ENCODE results near the gene EXOC4.

Gene EXOC4

DNA sequence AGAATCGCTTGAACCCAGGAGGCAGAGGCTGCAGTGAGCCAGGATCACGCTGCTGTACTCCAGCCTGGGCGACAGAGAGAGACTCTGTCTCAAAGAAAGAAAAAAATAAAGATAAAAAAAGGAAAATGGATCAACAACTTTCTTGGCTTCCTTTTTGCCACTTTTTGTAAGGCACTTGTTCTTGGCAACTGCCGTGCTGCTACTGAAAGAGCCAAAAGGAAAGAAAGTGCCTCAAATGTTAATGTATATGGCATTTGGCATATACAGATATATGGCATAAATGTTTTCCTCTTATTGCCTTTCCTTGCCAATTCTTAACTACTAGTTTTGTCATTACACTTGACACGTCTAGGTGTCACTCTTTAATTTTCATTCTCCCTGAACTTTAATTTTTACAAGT lies 480.5 kb downstream of the EXOC4 start:
- DNase-seq = no peak

- DNase-seq = no peak
Observed at GRCh38 chr7:133735222-133735621, 482.3 kb downstream of the EXOC4 start.

- DNase-seq = no peak
Observed at GRCh38 chr7:133739817-133740216, 486.9 kb downstream of the EXOC4 start.

DNA sequence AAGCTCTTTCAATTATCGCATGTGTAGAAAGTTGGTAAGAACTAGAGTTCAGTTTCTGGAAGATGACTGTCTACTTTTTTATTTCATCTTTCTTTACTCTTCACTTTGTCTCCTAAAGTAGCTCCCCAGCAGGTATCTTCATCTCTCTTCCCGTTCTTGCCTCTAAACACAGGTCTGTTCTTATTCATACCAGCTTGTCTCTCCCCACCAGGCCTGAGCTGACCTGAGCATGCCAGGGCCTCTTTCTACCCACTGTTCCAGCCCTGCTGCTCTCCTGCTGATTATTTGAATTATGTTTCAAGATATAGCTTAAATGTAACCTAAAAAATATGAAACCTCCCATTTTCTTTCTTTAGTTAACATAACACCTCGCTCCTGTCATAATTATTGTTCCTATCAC lies 488.2 kb downstream of the EXOC4 start:
- DNase-seq = no peak

DNA sequence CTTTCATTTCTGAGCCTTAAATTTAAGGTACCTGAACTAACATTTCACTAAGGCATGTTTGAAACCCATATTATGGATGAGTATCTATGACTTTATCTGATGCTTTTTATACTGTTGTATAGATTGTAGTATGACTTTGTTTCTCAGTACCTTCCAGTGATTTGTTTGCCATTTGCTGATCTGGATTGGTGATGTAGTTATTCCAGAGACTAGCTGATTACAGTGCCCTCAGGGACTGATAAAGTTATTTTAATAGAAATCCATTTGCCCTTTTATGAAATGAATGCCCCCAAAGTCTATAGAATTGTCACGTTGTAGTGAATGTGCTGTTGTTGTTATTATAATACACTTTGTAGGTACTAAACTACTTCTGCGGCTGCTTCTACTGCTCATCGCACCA lies 488.8 kb downstream of the EXOC4 start:
- DNase-seq = no peak

- DNase-seq = no peak
Observed at GRCh38 chr7:133742709-133743538, 490.0 kb downstream of the EXOC4 start.

DNA sequence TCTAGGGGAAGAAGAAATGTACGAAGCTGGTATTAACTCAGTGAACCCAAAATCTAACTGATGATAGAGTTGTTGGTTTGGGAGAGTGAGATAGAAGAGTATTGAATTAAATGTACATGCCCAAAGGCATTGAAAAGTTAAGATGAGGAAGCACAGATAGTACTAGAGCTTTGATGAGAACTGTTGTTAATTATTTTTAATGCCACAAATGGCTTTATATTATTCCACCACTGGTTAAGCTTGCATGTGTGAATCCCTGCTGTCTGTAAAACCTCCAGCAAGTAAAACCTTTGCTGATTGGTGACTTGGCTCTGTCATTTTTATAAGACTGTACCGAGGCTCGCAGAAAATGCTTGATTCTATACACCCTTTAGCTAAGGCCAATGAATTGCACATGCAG lies 491.6 kb downstream of the EXOC4 start:
- no peak for DNase-seq

DNA sequence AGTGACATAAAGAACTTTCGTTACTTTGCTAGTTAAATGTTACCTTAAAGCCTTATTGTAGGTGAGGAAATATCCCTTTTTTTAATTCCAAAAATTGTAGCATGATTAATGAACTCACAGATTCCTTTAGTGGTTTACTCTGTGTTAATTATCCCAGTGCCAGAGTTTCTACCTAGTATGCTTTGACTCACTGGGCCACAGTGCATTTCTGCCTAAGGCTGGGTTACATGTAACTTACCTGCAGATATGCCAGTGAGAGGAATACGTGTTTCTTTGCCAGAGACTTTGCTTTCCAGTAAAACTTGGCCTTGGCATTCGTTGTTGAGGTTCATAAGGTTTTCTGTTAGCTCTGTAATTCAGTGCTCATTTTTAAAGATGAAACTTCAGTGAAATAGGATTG lies 493.4 kb downstream of the EXOC4 start:
- DNase-seq = no peak

DNA sequence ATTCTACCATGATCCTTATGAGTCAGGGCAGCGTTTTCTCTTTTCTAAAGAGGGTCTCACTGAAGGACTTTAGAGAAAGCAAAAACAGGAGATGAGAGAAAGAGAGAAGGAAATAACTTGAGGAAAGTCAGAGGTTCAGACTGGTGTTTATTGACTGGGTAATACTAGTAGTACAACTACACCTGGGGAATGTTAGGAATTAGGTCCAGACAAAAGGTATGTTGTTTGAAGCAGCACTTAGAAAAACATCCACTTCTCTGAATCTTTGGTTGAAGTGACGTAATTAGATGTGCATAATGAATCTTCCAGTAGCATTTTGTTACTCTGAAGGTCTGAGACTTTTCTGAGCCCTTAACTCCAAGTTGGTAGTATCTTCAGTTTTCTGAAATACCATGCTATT lies 494.0 kb downstream of the EXOC4 start:
- DNase-seq = no peak

- DNase-seq = no peak
Observed at GRCh38 chr7:133748443-133749407, 495.8 kb downstream of the EXOC4 start.

GRCh38 chr7:133750287-133750686 lies 497.4 kb downstream of the EXOC4 start:
- no peak for DNase-seq

GRCh38 chr7:133751079-133751478 lies 498.2 kb downstream of the EXOC4 start:
- no peak for DNase-seq

DNA sequence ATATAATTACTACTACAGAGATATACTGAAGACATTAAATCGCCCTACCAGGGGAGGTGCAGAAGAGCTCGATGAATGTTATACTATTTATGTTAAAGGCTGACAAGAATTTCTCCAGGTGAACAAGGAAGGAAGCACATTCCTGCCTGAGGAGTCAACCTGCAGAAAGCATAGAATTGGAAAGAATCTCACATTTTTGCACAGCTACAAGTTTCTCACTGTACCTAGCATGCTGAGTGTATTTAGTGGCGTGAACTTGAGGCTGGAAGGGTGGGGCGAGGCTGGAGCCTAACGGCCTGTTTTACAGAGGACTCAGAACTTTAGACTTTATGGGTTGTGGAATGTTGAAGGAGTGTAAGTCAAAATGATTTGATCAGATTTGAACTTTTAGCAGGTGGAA lies 500.6 kb downstream of the EXOC4 start:
- no peak for DNase-seq

DNA sequence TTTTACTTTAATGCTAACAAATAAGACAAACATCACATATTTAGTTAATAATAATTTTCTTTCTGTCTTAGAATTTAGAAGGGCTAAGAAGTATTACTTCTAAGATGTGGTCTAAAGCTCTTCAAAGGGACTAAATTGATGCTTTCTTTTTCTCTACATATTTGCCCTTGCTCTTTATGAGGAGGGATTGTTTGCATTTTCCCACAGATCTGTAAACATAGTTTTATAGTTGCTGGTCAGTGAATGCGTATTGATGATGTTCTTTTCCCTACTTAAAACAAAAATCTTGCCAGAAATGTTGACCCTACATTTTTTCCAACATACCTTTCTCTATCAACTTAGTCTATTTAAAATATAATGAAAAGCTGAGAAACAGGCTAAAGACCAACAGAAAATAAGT lies 501.8 kb downstream of the EXOC4 start:
- DNase-seq = no peak

DNA sequence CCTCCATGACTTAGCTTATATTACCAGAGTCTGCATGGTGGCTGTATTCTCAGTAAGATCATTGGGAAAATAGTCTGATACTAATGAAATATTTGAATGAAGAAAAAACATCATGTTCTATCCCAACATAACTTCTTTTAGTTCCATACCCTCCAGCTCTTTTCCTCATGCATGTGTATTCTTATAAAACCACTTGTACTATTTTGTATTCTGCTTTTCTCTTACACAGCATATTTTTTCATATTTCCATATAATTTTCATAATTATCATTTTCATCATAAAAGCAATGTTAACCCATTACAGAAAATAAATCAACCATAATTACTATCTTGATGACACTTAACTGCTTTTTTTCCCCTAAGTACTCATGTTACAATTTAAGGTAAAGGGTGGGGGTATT lies 503.0 kb downstream of the EXOC4 start:
- no peak for DNase-seq

GRCh38 chr7:133761443-133761842 lies 508.6 kb downstream of the EXOC4 start:
- no peak for DNase-seq

GRCh38 chr7:133763076-133763640 lies 510.3 kb downstream of the EXOC4 start:
- no peak for DNase-seq

DNA sequence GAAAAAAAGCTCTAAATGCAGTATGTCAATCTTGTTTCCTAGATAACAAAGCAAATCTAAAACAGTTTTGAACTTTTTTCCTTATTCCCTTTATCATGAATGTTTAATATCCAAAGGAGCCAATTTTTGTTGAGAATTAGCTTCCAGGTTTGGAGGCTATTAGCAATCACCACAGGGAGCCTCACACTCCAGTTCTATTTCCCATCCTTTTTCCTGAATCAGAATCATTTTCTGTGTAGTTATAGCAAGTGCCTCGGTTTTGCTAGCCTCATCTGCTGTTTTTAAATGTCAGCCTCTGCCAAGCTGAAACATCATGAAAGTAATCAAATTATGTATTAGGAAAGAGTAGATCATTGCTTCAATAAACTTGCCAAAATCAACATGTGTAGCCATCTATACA lies 516.8 kb downstream of the EXOC4 start:
- DNase-seq = no peak

DNA sequence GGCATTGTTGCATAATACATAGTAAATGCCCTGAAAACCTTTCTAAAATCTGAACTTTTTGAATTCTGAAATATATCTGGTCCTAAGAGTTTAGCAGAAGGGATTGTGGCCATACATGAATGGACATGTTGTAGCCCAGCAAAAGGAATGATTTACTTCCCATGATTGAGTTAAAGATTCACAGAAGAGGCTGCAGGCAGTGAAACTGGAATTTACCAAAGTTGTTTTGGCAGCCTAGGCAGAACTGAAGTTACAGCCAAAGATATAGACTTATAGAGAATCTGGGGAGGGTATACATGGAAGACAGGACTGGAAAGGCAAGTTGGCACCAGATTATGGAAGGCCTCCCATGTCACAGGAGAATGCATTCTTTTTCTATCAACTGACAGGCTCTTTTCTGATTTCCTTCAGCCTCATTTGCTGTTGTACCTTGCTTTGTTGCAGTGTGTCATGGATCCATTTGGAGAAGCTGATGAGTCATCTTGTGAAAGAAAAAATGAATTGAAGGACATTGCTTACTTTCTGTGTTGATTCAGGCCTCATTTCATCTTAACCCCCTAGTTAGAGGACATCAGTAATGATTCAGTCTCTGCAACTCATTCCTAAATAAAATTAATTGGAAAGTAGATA lies 518.1 kb downstream of the EXOC4 start:
- DNase-seq = no peak

- no peak for DNase-seq
Observed at GRCh38 chr7:133771788-133772419, 519.0 kb downstream of the EXOC4 start.

GRCh38 chr7:133773601-133774000 lies 520.7 kb downstream of the EXOC4 start:
- no peak for DNase-seq

DNA sequence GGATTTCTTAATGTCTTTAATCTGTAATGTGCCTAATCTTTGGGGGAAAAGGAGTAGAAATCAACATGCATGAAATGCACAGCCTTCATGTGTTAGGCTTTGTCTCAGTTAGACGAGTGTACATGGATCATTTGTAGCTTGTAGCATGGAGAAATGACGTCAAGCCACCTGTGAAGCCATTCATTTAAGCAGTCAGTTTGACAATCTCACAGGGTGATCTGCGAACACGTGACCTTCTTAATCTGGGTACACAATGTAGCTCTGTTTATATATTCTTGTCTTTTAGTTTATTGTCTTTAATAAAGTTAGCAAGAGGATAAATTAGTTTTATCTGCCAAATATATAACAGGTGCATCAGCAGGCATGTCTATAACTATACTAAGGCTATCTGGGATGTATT lies 522.3 kb downstream of the EXOC4 start:
- no peak for DNase-seq

- DNase-seq = no peak
Observed at GRCh38 chr7:133776266-133776665, 523.4 kb downstream of the EXOC4 start.

All from activated CD4-positive, alpha-beta T cell treated with anti-CD3 and anti-CD28 coated beads, Interleukin-2, amount 50 U/mL, for 16 hours (primary cell).